Cardiac atrium fibroblast (primary cell): Measurements from ENCODE around the gene PLXNA2. TPM values are rescaled to one million over a fixed set of nuclear protein-coding genes. Genes with fewer than 3 reads are reported as not detected.

ENCODE experiments used
- total RNA-seq: library from RNA; depleted of rRNA; stranded (reverse); fragments of >200 nt; gene quantifications from 2 replicates; pipeline ENCODE4 v1.2.3, GENCODE V29; 2015

PLXNA2 gene, protein sequence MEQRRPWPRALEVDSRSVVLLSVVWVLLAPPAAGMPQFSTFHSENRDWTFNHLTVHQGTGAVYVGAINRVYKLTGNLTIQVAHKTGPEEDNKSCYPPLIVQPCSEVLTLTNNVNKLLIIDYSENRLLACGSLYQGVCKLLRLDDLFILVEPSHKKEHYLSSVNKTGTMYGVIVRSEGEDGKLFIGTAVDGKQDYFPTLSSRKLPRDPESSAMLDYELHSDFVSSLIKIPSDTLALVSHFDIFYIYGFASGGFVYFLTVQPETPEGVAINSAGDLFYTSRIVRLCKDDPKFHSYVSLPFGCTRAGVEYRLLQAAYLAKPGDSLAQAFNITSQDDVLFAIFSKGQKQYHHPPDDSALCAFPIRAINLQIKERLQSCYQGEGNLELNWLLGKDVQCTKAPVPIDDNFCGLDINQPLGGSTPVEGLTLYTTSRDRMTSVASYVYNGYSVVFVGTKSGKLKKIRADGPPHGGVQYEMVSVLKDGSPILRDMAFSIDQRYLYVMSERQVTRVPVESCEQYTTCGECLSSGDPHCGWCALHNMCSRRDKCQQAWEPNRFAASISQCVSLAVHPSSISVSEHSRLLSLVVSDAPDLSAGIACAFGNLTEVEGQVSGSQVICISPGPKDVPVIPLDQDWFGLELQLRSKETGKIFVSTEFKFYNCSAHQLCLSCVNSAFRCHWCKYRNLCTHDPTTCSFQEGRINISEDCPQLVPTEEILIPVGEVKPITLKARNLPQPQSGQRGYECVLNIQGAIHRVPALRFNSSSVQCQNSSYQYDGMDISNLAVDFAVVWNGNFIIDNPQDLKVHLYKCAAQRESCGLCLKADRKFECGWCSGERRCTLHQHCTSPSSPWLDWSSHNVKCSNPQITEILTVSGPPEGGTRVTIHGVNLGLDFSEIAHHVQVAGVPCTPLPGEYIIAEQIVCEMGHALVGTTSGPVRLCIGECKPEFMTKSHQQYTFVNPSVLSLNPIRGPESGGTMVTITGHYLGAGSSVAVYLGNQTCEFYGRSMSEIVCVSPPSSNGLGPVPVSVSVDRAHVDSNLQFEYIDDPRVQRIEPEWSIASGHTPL (N-terminal part only)
- 22.7 and 37.6 TPM in 2 replicates for total RNA-seq

DNA sequence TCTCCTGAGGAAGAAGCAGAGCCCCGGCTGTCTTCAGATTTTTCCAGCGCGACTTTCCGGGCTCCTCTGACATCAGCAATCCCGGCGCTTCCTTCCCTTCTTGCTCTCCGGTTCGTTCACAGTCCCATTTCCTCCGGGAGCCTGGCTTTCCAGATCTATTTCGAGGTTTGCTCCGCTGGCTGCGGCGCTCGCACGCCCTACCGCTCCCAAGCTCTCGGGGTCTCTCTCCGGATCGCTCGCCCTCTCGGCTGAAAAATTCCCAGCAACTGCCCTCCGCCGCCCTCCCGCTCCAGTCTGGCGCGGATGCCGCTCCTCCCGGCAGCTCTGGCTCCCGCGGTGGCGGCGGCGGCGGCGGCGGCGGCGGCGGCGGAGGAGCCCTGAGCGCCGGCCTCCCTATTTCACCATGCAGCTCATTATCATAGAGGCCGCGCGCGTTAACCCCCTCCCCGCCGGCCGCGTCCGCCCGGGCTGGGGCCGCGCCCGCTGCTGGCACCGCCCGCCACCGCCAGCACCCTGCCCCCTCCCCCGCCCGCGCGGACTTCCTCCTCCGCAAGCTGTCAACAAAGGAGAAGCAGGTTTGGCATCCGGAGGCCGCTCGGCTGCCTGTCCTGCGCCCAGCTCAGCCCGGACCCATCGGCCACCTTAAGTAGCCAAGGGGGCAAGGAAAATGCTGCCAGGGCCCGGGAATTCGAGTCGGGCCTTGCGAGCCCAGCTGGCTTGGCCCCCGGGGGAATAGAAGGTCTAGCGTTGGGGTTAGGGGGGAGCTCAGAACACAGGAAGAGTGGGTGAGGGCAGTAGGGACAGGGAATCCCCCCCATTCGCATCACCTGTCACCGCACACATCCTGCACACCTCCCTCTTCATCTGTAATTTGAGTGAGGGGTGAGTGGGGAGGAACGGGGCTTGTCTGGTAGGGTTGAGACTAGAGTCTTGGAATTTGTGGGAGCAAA, at the start of gene PLXNA2:
Gene PLXNA2 (minus strand): TSS at position 418 of the 950 bp plus-strand sequence. CDS start 26,462 bp downstream, outside the sequence.

